ENCODE data around the gene TAF4. TPM values are rescaled to one million over a fixed set of nuclear protein-coding genes. Genes with fewer than 3 reads are reported as not detected.

TAF4 gene
- total RNA-seq, 4 donors from 2014 or later, result 21.1 to 40.6 (median 22.1) TPM

GRCh38 chr20:62064770-62065673, 659 bp downstream of the TAF4 start:
- 1 to 3% methylated on average over 20 to 26 of the region's 165 CpGs for WGBS, 2 donors
- H3K4me3 ChIP-seq (ENCODE audit: low read depth, poor library complexity, severe bottlenecking), result peak overlapping the region; percentile 34
- intact Hi-C loops (cut with DNase I; ENCODE audit: low total_unique reads), result loop anchor here (5.0 kb wide), 1 partner anchor 57 kb away; the partner anchor contains the start of gene LSM14B
- no peak for TF ChIP-seq CTCF (IDR thresholded peaks at IDR 0.05)
- TF ChIP-seq POLR2A (IDR thresholded peaks at IDR 0.05), result no peak
- DNase-seq (ENCODE audit: low spot score in 2 of 2), result no peak

- no peak for DNase-seq (ENCODE audit: low spot score in 2 of 2)
- intact Hi-C loops (cut with DNase I; ENCODE audit: low total_unique reads), result no loop called here
- H3K4me3 ChIP-seq (ENCODE audit: low read depth, poor library complexity, severe bottlenecking), result no peak overlapping the region
- WGBS, 2 donors, result 29 to 31% methylated on average over 14 to 27 of the region's 60 CpGs
- TF ChIP-seq POLR2A (IDR thresholded peaks at IDR 0.05) (no peak), CTCF (IDR thresholded peaks at IDR 0.05) (no peak)
These were observed 1.5 kb downstream of the TAF4 start for GRCh38 chr20:62063981-62064769.

GRCh38 chr20:62063315-62063980, 2.2 kb downstream of the TAF4 start:
- no peak overlapping the region for H3K4me3 ChIP-seq (ENCODE audit: low read depth, poor library complexity, severe bottlenecking)
- intact Hi-C loops (cut with DNase I; ENCODE audit: low total_unique reads), result no loop called here

GRCh38 chr20:62062661-62063314, 2.9 kb downstream of the TAF4 start:
- 79 to 84% methylated on average over 12 of the region's 12 CpGs for WGBS, 2 donors
- TF ChIP-seq CTCF (IDR thresholded peaks at IDR 0.05) (no peak), POLR2A (IDR thresholded peaks at IDR 0.05) (no peak)
- intact Hi-C loops (cut with DNase I; ENCODE audit: low total_unique reads), result no loop called here

More at GRCh38 chr20:62063315-62063980, 2.2 kb downstream of the TAF4 start:
- TF ChIP-seq CTCF (IDR thresholded peaks at IDR 0.05), result no peak
- TF ChIP-seq POLR2A (IDR thresholded peaks at IDR 0.05), result no peak
- no peak for DNase-seq (ENCODE audit: low spot score in 2 of 2)
- 80 to 82% methylated on average over 25 to 39 of the region's 39 CpGs for WGBS, 2 donors

GRCh38 chr20:62061851-62062423, 3.7 kb downstream of the TAF4 start:
- WGBS, 2 donors, result 77 to 79% methylated on average over 8 of the region's 8 CpGs
- TF ChIP-seq POLR2A (IDR thresholded peaks at IDR 0.05) (no peak), CTCF (IDR thresholded peaks at IDR 0.05) (no peak)
- no peak overlapping the region for H3K4me3 ChIP-seq (ENCODE audit: low read depth, poor library complexity, severe bottlenecking)
- DNase-seq (ENCODE audit: low spot score in 2 of 2), result no peak
- intact Hi-C loops (cut with DNase I; ENCODE audit: low total_unique reads), result no loop called here

More at GRCh38 chr20:62062661-62063314, 2.9 kb downstream of the TAF4 start:
- H3K4me3 ChIP-seq (ENCODE audit: low read depth, poor library complexity, severe bottlenecking), result no peak overlapping the region
- no peak for DNase-seq (ENCODE audit: low spot score in 2 of 2)
